ENCODE results near the gene FOXC2. TPM values are rescaled to one million over a fixed set of nuclear protein-coding genes. Genes with fewer than 3 reads are reported as not detected.

The FOXC2 gene
- polyA plus RNA-seq, 1 of the 3 experiments (the other 2 are of a cell fraction) = 1.3 TPM

GRCh38 chr16:86566966-86567700, 504 bp downstream of the FOXC2 start:
- H3K27ac ChIP-seq (ENCODE audit: low read depth in 2 of 2, low read length in 1 of 2) = peak overlapping the region in 1 of 2 experiments; percentile 76; a peak in 2 of 4 replicates
- H3K9me2 ChIP-seq = no peaks in the 10 kb centered on the region
- H3K4me2 ChIP-seq = peak overlapping the region; percentile 73
- peak overlapping the region; percentile 39 to 93; a peak in 3 of 4 replicates for H3K4me3 ChIP-seq (ENCODE audit: low read depth in 2 of 2, low read length in 1 of 2)
- no peak overlapping the region for H2AFZ ChIP-seq (ENCODE audit: low read depth)
- H4K20me1 ChIP-seq (ENCODE audit: insufficient read depth) = peaks cover 16% of the 10 kb centered on the region; the same call in 1 of the 2 replicates
- H3K36me3 ChIP-seq (replicated peaks in 1 of 2; ENCODE audit: control insufficient read depth in 1 of 2, insufficient read depth in 2 of 2, low read length in 1 of 2) = peaks cover 0 to 18% of the 10 kb centered on the region in 2 experiments
- no peak for DNase-seq
- TF ChIP-seq EZH2phosphoT487 (IDR thresholded peaks at IDR 0.05; ENCODE audit: borderline replicate concordance, low read depth) = no peak
- TF ChIP-seq RFX5 (IDR thresholded peaks at IDR 0.05; ENCODE audit: low read length) = no peak
- TF ChIP-seq YY1 (IDR thresholded peaks at IDR 0.05; ENCODE audit: low read depth) = no peak
- TF ChIP-seq RCOR1 (IDR thresholded peaks at IDR 0.05; ENCODE audit: low read length) = no peak
- TF ChIP-seq SIN3A (IDR thresholded peaks at IDR 0.05; ENCODE audit: borderline replicate concordance, low read depth, low read length) = no peak
- no peak for TF ChIP-seq CHD2 (IDR thresholded peaks at IDR 0.05; ENCODE audit: low read length, partially characterized antibody)
- TF ChIP-seq, protein P1, sequence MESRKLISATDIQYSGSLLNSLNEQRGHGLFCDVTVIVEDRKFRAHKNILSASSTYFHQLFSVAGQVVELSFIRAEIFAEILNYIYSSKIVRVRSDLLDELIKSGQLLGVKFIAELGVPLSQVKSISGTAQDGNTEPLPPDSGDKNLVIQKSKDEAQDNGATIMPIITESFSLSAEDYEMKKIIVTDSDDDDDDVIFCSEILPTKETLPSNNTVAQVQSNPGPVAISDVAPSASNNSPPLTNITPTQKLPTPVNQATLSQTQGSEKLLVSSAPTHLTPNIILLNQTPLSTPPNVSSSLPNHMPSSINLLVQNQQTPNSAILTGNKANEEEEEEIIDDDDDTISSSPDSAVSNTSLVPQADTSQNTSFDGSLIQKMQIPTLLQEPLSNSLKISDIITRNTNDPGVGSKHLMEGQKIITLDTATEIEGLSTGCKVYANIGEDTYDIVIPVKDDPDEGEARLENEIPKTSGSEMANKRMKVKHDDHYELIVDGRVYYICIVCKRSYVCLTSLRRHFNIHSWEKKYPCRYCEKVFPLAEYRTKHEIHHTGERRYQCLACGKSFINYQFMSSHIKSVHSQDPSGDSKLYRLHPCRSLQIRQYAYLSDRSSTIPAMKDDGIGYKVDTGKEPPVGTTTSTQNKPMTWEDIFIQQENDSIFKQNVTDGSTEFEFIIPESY (IDR thresholded peaks at IDR 0.05; ENCODE audit: borderline replicate concordance, low read depth) = no peak
- no peak for TF ChIP-seq ELF1 (IDR thresholded peaks at IDR 0.05)
- no peak for TF ChIP-seq MAX (IDR thresholded peaks at IDR 0.05; ENCODE audit: low read depth)
- TF ChIP-seq, protein P2, sequence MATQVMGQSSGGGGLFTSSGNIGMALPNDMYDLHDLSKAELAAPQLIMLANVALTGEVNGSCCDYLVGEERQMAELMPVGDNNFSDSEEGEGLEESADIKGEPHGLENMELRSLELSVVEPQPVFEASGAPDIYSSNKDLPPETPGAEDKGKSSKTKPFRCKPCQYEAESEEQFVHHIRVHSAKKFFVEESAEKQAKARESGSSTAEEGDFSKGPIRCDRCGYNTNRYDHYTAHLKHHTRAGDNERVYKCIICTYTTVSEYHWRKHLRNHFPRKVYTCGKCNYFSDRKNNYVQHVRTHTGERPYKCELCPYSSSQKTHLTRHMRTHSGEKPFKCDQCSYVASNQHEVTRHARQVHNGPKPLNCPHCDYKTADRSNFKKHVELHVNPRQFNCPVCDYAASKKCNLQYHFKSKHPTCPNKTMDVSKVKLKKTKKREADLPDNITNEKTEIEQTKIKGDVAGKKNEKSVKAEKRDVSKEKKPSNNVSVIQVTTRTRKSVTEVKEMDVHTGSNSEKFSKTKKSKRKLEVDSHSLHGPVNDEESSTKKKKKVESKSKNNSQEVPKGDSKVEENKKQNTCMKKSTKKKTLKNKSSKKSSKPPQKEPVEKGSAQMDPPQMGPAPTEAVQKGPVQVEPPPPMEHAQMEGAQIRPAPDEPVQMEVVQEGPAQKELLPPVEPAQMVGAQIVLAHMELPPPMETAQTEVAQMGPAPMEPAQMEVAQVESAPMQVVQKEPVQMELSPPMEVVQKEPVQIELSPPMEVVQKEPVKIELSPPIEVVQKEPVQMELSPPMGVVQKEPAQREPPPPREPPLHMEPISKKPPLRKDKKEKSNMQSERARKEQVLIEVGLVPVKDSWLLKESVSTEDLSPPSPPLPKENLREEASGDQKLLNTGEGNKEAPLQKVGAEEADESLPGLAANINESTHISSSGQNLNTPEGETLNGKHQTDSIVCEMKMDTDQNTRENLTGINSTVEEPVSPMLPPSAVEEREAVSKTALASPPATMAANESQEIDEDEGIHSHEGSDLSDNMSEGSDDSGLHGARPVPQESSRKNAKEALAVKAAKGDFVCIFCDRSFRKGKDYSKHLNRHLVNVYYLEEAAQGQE (IDR thresholded peaks at IDR 0.05; ENCODE audit: low read depth, low read length) = no peak
- no peak for TF ChIP-seq GABPA (IDR thresholded peaks at IDR 0.05; ENCODE audit: low read depth)
- no peak for TF ChIP-seq RAD21 (IDR thresholded peaks at IDR 0.05; ENCODE audit: low read length)
- TF ChIP-seq POLR2AphosphoS5 (IDR thresholded peaks at IDR 0.05; ENCODE audit: low read depth, low read length) = no peak
- no peaks in the 10 kb centered on the region for H3K9me3 ChIP-seq
- ChIA-PET POLR2A (no interaction called here), CTCF (interaction anchor here (0.6 kb wide), 1 partner anchor 29 kb away, joined by 3 read pairs; no protein-coding TSS in a partner anchor)
- H3K4me1 ChIP-seq (ENCODE audit: control insufficient read depth in 1 of 2, insufficient read depth in 2 of 2, low read depth in 1 of 2, low read length in 1 of 2) = peaks cover 0 to 10% of the 10 kb centered on the region in 2 experiments; a peak in 2 of 4 replicates
- H3K9ac ChIP-seq = peak overlapping the region; percentile 93
- peaks cover 54% of the 10 kb centered on the region for H3K79me2 ChIP-seq (ENCODE audit: insufficient read depth)
- peaks cover 23% of the 10 kb centered on the region; the same call in 1 of the 2 replicates for H3K27me3 ChIP-seq (ENCODE audit: insufficient read depth)
- WGBS (ENCODE audit: low lambda C conversion rate) = 29% methylated on average over 37 of the region's 88 CpGs
- H3F3A ChIP-seq (replicated peaks; ENCODE audit: insufficient read depth) = peaks cover 15% of the 10 kb centered on the region

All from SK-N-SH (cell line).